HK-2 (cell line): ENCODE measurements around the gene FRMD5.

Source experiments
- DNase-seq: peaks from one replicate; pipeline ENCODE4 v3.0.0-alpha.2; 2018; ENCODE audit not compliant: unreplicated experiment

FRMD5 gene

DNA sequence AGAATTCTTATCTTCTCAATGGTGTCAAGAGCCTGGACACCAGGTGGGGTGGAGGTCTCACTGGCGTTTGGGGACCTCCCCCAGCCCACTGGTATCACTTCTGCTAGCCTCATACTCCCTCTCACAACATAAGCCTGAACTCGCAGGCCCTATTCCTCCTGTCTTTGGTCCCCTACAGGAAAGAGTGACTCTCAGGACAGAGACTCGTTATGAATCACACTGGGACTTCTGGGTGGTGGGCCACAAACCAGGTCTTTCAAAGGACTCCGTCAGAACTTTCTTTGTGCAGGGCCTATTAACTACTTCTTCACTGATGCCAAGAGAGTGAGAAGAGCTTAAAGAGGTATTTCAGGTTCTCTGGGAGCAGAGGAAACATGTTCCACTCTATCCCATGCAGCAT, 267.9 kb downstream of the FRMD5 start:
- DNase-seq = no peak

DNA sequence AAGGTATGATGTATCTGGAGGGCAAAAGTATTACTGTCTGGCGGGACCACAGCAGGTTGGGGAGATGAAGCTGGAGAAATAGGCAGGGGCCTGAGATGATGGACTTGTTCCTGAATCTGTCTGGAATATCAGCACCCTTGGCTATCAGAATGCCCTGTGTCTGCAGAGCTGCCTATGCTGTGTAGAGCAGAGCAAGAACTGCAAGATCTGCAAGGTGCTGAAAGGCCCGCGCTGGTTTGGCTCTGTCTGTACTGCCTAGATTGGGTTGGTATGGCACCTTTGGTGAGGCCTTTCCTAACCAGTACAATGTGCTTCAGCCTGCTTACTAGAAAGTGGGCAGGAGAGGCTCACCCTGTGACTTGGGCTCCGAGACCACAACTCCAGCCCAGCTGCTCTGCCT, 271.5 kb downstream of the FRMD5 start:
- no peak for DNase-seq

DNA sequence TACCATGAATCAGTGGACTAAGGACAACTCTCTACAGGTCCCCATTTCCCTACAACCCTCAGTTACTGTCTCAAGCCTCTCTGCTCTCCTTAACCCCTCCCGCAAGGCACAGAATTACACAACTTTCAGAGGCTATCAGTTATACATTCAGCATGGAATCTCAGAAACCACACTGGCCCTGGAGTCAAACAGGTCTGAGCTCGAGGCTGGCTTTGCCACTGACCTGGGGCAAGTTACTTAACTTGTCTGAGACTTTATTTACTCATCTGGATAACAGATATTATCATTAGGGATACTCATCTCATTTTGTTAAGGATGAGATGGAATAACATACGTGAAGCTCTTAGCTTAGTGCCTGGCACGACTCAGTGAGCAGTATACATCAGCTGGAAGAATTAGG, 273.1 kb downstream of the FRMD5 start:
- DNase-seq = no peak

DNA sequence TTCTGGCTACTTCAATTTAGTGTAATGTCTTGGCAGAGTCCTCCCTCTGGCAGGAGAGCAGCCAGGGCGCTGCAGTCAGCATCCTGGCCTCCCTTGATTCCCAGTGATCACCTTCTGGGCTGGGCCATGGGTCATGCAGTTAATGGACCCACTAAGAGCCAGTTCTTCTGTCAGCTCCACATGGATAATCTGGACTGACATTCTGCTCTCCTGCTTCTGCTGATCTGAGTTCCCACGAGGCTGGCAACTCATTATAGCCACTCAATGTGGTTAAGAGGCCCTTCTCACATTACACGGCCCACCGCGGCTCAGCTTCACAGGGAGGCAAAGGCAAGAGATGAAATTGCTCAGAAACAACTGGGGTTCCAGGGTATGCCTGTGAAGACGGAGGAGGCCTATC, 274.3 kb downstream of the FRMD5 start:
- DNase-seq = no peak

DNA sequence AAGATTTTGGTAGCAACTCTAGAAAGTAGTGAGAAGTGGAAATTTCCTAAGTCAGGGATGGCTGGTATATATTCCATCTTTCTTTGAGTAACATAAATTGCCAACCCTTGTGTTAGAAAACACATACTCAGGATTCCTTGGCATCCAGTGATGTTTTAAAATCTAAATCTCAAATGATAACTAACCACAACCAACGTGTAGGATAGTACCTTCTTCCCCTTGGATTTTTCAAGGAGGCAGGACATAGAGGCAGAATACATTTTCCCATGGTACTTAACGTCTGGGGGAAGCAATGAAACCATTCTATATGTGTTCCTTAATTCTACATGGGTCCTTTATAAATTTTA, 274.8 kb downstream of the FRMD5 start:
- no peak for DNase-seq

DNA sequence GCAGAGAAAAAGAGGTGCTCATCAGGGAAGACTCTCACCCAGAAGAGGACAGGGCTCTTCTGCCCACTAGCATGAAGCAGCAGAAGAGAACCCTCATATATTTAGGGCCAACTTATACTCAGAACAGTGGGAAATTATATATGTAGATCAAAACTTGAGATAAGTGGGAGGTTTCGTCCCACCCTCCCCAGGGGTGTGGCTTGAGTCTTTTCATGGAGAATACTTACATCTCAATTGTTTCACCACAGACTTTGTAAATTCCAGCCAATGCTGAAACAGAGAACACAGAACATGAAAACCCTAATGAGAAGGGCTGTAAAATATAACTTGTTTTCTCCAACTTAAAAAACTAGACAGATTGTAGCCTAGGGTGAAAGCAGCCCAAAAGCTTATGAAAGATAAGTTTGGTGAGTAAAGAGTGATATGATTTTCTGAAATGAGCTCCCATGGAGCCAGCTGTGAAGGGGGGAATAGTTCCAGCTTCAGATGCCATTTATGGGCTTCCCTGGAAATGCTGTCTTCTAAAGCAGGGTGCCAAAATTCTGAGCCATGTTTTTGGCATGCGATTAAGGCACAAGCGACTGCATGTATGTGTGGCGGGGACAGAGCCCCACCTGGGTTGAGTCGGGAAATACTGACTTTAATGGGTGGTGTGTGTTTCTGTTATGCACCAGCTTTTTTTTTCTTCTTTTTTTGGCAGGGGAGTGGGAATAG, 275.4 kb downstream of the FRMD5 start:
- no peak for DNase-seq

DNA sequence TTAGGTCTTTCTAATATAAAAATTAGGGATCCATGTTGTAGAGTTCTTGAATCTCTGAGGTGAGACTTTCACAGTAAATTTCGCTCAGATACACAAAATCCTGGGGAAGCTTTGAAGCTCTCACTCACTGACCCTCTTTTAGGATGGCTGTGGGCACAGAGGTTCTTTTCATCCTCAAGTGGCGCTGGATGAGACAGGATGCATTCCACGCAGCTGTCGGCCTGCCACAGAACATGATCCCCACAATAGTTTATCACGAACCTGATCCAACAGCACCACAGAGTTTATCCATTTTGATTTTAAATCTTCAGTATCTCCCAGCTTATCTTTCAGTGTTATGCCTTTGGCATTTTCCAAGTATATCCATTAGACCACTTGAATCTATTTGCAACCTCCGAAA, 276.4 kb downstream of the FRMD5 start:
- DNase-seq = no peak

DNA sequence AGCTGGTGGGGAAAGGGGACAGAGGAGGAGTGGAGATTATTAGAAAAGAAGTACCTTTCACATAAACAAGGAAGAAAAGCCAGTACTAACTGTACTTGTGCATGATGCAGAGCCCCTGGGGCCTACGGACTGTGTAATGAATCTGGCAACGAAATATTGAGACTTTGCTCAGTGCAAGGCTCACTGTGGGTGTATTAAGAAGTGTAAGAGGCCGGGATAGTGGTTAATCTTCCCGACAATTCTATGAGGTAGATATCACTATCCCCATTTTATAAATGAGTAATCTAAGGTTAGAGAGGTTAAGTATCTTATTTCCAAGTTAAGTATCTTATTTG, 278.8 kb downstream of the FRMD5 start:
- no peak for DNase-seq

DNA sequence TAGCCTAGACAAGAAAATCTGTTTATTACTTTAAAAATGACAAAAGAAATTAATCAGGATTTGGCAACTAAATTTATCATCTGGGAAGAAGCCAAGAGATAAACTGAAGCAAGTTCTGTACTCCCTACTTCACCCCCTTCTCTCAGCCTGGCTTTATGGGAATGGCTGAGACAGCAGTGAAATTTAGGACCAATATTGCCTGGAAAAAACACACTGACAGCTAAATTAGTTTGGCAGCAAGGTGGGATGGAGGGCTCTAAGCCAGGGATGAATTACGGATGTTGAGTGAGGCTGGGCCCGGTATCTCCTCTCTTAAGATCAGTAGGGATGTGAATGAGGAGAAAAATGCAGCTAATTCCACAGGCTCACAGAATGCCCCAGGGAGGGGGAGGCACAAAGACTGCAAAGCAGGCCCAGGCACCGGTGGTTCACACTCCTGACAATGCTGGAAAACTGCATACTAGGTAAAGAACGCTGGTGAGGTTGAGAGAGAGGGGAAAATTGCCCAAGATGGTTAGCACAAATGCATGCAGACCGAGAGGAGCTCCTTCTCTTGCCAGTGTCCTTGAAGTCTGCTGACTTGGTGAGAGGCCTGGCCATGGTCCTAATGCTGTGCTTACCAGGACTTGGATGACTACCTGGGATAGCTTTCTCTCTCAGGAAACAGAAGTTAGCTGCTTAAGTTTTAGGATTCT, 279.3 kb downstream of the FRMD5 start:
- DNase-seq = no peak

DNA sequence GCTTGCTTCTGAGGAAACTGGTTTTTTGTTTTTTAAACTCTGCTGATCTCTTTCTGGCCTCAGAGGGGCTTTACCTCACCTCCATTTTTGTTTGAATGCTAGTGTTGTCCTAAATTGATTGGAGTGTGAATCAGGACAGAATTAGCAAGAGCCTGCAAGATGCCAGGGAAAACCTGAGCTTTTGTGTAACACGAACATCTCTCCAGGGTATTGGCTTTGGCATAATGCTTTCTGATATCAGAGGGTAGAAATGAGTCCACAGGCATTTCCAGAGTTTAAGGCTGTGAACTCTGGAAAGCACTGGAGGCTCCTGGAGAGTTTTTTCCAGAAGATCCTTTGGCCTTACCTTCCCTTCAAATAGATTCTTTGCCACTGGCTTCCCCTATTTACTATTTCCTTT, 281.1 kb downstream of the FRMD5 start:
- no peak for DNase-seq

DNA sequence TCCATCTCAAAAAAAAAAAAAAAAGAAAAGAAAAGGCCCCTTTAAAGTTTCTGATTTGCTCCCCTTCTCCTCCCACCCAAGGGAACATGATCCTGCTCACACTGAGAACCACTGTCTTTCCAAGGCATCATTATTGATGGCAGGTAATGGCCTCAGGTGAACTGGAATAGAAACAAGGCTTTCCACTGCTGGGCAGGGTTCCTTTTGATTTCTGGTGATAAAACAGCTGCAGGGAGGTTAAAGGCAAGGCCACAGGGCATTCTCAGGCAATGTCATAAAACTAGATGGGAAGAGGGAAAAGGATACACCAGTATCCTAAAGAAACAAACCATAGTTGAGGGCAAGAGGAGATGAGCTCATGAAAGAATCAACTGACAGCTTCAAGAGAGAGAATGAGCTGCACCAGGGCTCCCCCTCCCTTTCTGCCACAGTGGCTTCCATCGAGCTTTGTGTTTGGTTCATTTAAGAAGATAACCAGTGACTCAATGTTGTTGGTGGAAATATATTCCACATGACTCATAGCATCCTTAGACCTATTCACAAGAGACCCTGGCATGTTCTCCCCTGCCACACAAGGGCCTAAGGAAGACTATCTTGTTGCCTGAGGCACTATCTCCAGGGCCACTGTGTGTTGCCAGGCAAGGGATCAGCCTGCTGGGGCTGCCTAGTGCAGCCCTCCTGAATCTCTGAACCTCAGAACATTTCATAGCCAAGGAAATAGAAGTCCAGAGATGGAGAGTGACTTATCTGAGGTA, 281.9 kb downstream of the FRMD5 start:
- DNase-seq = peak; percentile 68

DNA sequence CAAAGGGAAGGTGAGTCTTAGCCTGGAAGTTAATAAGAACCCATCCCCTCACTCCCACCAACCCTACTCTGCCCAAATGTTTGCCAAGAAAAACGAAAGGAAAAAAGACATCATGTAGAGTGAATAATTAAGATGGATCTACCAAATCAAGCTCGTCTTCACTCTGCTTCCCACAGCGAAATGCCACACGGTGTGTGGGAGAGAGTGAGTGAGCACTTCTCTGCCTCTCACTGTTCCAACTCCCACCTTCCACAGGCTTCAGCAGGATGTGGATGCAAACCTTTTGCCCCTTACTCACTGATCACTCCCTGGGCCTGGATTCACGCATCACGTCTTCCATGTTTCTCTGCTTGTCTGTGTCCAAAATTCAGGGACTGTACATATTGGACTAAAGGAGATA, 282.9 kb downstream of the FRMD5 start:
- DNase-seq = no peak

DNA sequence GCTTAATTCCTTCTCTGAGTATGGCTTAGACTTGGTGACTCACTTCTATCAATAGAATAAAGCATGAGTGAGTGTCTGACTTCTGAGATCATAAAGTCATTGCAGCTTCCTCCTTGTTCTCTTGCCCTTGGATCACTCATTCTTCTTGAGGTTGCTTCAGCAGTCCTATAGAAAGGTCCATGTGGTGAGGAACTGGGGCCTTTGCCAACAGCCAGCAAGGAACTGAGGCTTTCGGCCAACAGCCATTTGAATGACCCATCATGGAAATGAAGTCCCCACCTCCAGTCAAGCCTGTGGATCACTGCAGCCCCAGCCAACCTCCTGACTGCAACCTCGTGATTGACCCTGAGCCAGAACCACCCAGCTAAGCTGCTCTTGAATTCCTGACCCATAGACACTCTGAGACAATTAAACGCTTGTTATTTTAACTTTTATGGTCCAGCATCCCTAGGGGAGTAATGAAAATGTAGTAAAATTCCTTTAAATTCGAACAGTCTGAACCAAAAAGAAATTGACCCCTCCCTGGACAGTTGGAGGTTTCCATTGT, 283.8 kb downstream of the FRMD5 start:
- peak; percentile 14 for DNase-seq

DNA sequence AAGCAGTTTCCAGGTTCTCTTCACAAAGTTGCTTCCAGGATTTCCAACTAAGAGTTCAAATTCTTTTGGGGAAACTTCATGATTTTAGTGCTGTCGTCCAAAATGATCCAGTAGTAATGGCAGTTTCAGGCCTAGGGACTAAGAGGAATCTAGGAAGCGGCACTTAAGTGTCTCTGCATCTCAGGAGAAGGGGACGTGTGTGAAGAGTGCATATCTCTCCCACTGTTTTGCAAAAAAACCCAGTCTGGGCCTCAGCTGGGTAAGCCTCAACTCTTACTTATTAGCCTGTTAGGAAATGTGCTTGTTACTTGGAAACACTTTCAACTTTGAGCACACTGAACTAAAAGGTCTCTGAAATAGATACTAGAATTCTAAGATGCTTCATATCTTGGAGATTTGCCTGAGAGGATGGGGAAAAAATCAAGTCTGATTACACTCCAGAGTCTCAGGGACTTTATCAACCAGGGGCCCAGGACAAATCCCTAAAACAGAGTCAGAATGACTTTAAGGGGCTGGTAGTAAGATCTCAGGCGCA, 286.5 kb downstream of the FRMD5 start:
- no peak for DNase-seq

DNA sequence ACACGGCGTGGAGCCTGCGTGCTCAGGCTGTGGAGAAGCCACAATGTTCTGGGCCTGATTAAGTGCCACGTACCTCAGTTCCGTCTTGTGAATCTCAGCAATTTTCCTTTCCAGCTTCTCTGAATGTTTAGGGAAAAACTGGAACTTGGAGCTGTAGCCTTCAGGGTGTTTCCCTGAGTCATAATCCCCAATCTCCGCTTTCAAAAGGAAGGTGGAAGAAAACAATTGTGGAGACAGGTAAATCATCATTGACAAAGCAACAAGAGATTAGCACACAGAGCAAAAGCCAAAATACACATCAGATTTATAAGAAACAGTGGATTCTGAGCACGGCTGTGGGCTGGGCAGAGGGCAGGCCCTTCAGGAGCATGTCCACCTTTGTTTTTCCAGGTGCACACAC, 289.3 kb downstream of the FRMD5 start:
- DNase-seq = no peak

DNA sequence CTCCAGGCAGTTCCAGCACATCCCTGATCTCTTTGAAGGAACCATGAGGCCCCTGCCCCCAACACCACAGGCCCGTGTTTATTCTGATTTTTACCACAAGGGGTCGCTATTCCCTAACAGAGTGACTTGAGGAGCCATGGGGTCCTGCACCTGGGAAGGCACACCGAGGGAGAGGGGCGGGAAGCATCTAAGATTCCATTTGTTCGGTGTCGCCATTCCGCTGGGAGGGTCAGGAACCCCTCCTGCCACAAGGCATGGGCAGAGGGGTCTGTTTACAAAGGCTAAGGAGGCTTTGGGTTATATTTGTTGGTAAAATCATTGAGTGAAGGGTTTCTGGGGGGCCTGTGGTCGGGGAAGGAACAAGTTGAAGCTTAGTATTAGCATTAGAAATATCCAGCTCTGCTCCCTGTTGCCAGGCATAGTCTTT, 291.2 kb downstream of the FRMD5 start:
- peak; percentile 57 for DNase-seq

DNA sequence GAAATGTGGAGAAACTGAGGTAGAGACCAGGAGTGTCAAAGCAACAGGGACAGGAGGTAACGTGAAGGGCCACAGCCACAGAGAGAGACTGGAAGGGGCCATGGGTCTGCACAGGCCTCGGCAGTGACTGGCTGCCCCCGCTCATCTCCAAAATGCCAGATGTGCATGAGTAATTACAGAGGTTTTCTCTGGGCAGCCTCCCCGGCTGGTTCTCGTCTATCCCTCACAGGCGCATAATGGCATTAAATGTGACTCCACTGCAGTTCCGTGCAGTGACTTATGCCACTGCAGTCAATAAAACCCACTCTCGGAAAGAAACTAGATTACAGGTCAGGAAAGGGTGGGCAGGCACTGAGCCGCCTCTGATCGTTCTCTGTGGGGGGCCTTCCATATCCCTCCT, 293.6 kb downstream of the FRMD5 start:
- no peak for DNase-seq

DNA sequence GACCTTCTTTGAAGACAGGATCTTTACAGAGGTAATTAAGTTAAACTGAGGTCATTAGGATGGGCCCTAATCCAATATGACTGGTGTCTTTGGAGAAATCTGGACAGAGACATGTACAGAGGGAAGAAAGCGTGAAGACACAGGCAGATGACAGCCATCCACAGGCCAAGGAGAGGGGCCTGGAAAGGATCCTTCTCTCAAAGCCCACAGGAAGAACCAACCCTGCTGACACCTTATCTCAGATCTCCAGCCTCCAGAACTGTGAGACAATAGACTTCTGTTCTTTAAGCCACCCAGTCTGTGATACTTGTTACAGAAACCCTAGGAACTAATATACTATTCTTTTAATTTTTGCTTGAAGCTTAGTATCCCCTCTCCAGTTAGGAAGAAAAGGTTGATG, 294.1 kb downstream of the FRMD5 start:
- no peak for DNase-seq

DNA sequence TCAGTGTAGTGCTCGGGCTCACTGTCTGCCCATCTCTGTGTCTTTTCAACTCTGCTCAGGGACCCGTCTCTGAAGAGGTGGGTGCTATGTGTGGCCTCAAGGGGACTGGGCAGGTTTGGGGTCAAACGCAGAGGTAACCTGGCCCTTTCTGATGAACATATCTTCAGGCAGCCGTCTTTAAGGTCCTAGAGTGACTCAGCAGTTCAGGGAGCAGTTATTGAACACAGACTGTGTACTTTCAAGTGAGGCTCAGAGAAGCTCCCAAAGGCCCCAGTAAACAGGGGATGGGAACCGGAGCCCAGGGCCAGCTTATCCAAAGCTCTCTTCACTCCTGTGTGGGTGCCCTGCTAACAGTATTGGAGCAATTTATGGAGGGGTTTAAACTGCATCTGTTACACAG, 295.1 kb downstream of the FRMD5 start:
- DNase-seq = no peak

DNA sequence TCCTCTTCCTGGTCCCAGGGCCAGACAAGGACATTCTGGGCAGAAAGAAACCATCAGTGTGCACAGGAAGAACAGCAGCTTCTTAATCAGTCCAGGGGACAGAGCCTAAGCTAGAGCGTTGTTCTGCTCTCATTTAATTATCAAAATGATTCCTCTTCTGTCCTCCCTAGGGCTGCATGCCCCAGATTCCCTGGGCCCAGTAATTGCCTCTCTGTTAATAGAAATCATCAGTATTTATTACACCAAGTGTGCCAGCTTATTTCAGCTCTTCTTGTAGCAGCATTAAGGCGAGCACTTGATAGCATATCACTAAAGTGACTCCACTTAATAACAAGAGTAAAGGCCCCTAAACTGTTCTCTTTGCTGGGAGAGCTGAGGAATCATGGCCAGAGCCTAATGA, 296.2 kb downstream of the FRMD5 start:
- DNase-seq = no peak

DNA sequence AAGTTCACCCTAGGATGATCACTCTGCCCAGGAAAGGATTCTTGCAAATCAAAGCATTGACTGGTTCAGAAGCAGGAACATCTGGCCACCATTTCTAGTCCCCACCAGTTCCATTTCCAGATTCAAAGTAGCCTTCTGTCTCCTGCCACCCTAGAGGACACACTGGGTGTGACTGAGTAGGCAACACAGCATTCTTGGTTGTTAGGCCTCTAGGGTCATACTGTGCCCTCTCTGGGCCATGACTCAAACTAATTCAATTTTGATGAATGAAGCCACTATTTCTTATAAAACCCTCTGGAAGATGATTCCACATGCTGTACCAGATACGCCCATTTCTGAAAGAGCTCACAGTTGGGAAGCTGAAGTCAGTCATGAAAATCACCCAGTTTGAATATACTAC, 298.5 kb downstream of the FRMD5 start:
- no peak for DNase-seq

DNA sequence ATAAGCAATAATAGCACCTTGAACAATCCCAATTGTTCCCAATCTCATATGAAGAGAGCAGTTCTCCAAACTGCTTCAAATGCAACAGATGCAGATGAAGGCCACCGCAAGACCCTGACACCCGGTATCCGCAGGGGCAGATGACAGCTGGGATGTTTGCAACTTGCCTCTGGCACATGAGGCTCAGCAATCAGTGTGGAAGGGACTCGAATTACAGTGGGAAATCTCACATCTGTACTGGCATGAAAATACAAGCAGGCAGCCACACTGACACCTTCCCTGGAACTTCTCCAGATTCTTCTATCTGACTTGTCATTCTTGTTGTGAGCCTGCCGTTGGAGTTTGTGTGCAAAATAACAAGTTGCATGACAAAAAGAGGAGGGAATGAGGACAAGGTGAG, 299.5 kb downstream of the FRMD5 start:
- no peak for DNase-seq

DNA sequence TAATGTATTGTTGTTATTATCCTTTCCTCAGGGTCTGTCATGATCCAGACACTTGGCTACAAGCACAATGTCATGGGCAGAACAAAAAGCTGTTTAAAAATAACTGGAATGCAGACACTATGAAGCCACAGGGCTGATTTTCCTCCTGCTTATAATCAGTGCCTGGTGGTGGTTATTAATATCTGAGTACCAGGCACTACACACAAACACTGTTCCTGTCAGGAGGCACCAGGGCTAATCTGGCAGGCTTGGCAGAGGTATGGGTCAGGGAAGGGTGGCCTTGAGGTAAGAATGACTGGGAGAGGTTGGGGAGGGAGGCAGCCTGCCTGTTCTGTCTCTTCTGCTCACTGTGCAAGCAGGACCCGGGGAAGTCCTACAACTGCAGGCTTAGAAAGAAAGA, 301.1 kb downstream of the FRMD5 start:
- no peak for DNase-seq
